GM18526 (cell line): ENCODE results near the gene RRAS.

Source experiments
- POLR2A ChIP-seq: IDR thresholded peaks from 3 replicates; pipeline ENCODE4 v1.6.1; 2011; ENCODE audit not compliant: insufficient read length; ENCODE audit errors: extremely low read depth

RRAS gene

GRCh38 chr19:49680421-49681351 is 40.7 kb upstream of the RRAS start:
- no peak for TF ChIP-seq POLR2A

GRCh38 chr19:49679771-49680413 is 39.9 kb upstream of the RRAS start:
- TF ChIP-seq POLR2A: no peak

- TF ChIP-seq POLR2A: no peak
Measured at GRCh38 chr19:49678985-49679770, 39.2 kb upstream of the RRAS start.

- peak; percentile 40 for TF ChIP-seq POLR2A
Measured at GRCh38 chr19:49677901-49678674, 38.1 kb upstream of the RRAS start.

GRCh38 chr19:49677231-49677900 is 37.4 kb upstream of the RRAS start, which contains the start of gene PRMT1:
Gene PRMT1 (plus strand): TSS chr19:49677271. CDS start chr19:49677281, 10 bp downstream.
- TF ChIP-seq POLR2A: peak; percentile 88

- TF ChIP-seq POLR2A: no peak
Measured at GRCh38 chr19:49676784-49677230, 36.9 kb upstream of the RRAS start.

GRCh38 chr19:49676136-49676783 is 36.3 kb upstream of the RRAS start:
- peak; percentile 90 for TF ChIP-seq POLR2A

GRCh38 chr19:49672131-49672919 is 32.4 kb upstream of the RRAS start:
- TF ChIP-seq POLR2A: no peak

- TF ChIP-seq POLR2A: no peak
Measured at GRCh38 chr19:49669516-49669915, 29.6 kb upstream of the RRAS start.

- TF ChIP-seq POLR2A: no peak
Measured at GRCh38 chr19:49667473-49667872, 27.5 kb upstream of the RRAS start.

GRCh38 chr19:49666120-49666444 is 26.1 kb upstream of the RRAS start:
- TF ChIP-seq POLR2A: no peak

GRCh38 chr19:49665351-49666119 is 25.6 kb upstream of the RRAS start, which contains the start of the genes BCL2L12 and IRF3:
Gene BCL2L12 (plus strand): TSS chr19:49665933. CDS start chr19:49666693, 760 bp downstream.
Gene IRF3 (minus strand): TSS chr19:49665857. CDS start chr19:49664838, 1,019 bp downstream.
- peak; percentile 63 for TF ChIP-seq POLR2A
